GM12878 (cell line): Measurements from ENCODE around the gene PCDHGA1. TPM values are rescaled to one million over a fixed set of nuclear protein-coding genes. Genes with fewer than 3 reads are reported as not detected.
A peak's percentile ranks its signal among the peaks of the same experiment; 100 is the strongest.

Source experiments
- CBX3 ChIP-seq: fragments of 200-600 bp; sonication (generic); IDR thresholded peaks from 2 replicates; pipeline ENCODE4 v1.6.1; 2016; ENCODE audit warnings: low read depth, borderline replicate concordance
- DPF2 ChIP-seq: fragments of 450-650 bp; IDR thresholded peaks from 2 replicates; pipeline ENCODE4 v1.6.1; 2017; ENCODE audit warnings: mild to moderate bottlenecking
- ESRRA ChIP-seq: IDR thresholded peaks from 2 replicates; pipeline ENCODE4 v1.6.1; 2012; ENCODE audit warnings: mild to moderate bottlenecking, low read length, improper control_type of control experiment
- FOXM1 ChIP-seq: IDR thresholded peaks from 2 replicates; pipeline ENCODE4 v1.6.1; 2012; ENCODE audit warnings: low read depth, mild to moderate bottlenecking, inconsistent platforms, low read length, moderate library complexity
- MEF2B ChIP-seq: fragments of 450-650 bp; IDR thresholded peaks from 2 replicates; pipeline ENCODE4 v1.6.1; 2018; ENCODE audit warnings: mild to moderate bottlenecking, moderate library complexity; ENCODE audit not compliant: partially characterized antibody, poor library complexity, severe bottlenecking
- MTA2 ChIP-seq: fragments of 450-650 bp; IDR thresholded peaks from 2 replicates; pipeline ENCODE4 v1.6.1; 2016; ENCODE audit warnings: low read depth, mild to moderate bottlenecking, moderate library complexity
- MTA3 ChIP-seq: IDR thresholded peaks from 2 replicates; pipeline ENCODE4 v1.6.1; 2012; ENCODE audit warnings: low read length, inconsistent platforms, borderline replicate concordance
- MXI1 ChIP-seq: fragments of 150-350 bp; IDR thresholded peaks from 2 replicates; pipeline ENCODE4 v1.6.1; 2011; ENCODE audit warnings: low read depth, mild to moderate bottlenecking, inconsistent platforms, low read length, improper control_type of control experiment
- PML ChIP-seq: IDR thresholded peaks from 2 replicates; pipeline ENCODE4 v1.6.1; 2012; ENCODE audit warnings: low read length, inconsistent platforms
- RCOR1 ChIP-seq: conservative IDR thresholded peaks from 2 replicates; pipeline ENCODE4 v1.6.1; 2012; ENCODE audit warnings: low read depth, low read length, improper control_type of control experiment
- RELA ChIP-seq: fragments of 450-650 bp; IDR thresholded peaks from 2 replicates; pipeline ENCODE4 v1.8.0; 2014; ENCODE audit warnings: borderline replicate concordance; ENCODE audit not compliant: partially characterized antibody
- SREBF2 ChIP-seq: IDR thresholded peaks from 2 replicates; pipeline ENCODE4 v1.6.1; 2012; ENCODE audit warnings: mild to moderate bottlenecking, low read length
- STAT3 ChIP-seq: IDR thresholded peaks from 2 replicates; pipeline ENCODE4 v1.6.1; 2011; ENCODE audit warnings: low read depth, low read length, improper control_type of control experiment
- SUZ12 ChIP-seq: fragments of 200-600 bp; sonication (generic); IDR thresholded peaks from one replicate; pipeline ENCODE4 v1.6.1; 2018; ENCODE audit warnings: antibody characterized with exemption, mild to moderate bottlenecking; ENCODE audit not compliant: unreplicated experiment
- TBL1XR1 ChIP-seq: IDR thresholded peaks from 2 replicates; pipeline ENCODE4 v1.6.1; 2012; ENCODE audit warnings: low read depth, low read length, improper control_type of control experiment
- YY1 ChIP-seq: IDR thresholded peaks from 2 replicates; pipeline ENCODE4 v1.6.1; 2011; ENCODE audit warnings: low read depth, mild to moderate bottlenecking, low read length
- ZBTB33 ChIP-seq: fragments of 450-650 bp; IDR thresholded peaks from 2 replicates; pipeline ENCODE4 v1.6.1; 2017; ENCODE audit warnings: mild to moderate bottlenecking
- ZNF217 ChIP-seq: fragments of 450-650 bp; IDR thresholded peaks from 2 replicates; pipeline ENCODE4 v1.6.1; 2017; ENCODE audit warnings: antibody characterized with exemption, mild to moderate bottlenecking
- ZNF274 ChIP-seq: IDR thresholded peaks from one replicate; pipeline ENCODE4 v1.8.0; 2011; ENCODE audit not compliant: insufficient read length, insufficient read depth
- polyA plus RNA-seq, 11 experiments: library from polyadenylated mRNA; depleted of rRNA in 4 of 11; unstranded in 6 of 11; stranded (reverse) in 5 of 11; fragments of >200 nt; fragmentation: Nextera tagmentation in 4 of 11; fragmentation: Illumina TruSeq in 1 of 11; extraction: Ambion mirVana in 4 of 11; extraction: Trizol in 1 of 11; gene quantifications; 1 replicate in 1 of 11; 2 replicates in 10 of 11; pipeline versions ENCODE4 v1.2.1 to v1.2.3, GENCODE V29; 2011 to 2016; ENCODE audit warnings: inconsistent platforms in 2 of 11, missing spikeins in 2 of 11, low read depth in 1 of 11
- total RNA-seq, 4 experiments: library from RNA; depleted of rRNA in 3 of 4; stranded (reverse); fragments of >200 nt in 3 of 4; fragmentation: Illumina TruSeq in 1 of 4; extraction: Trizol in 1 of 4; gene quantifications; 2 replicates each; pipeline versions ENCODE4 v1.2.1 to v1.2.3, GENCODE V29; 2013 to 2021
- TF ChIP-seq, protein P1 (sequence below): IDR thresholded peaks from 2 replicates; pipeline ENCODE4 v1.6.1; 2012; ENCODE audit warnings: low read depth, low read length, improper control_type of control experiment
- TF ChIP-seq, protein P2 (sequence below): fragments of 450-650 bp; IDR thresholded peaks from 2 replicates; pipeline ENCODE4 v1.6.1; 2017; ENCODE audit warnings: antibody characterized with exemption, mild to moderate bottlenecking, moderate library complexity
- TF ChIP-seq, protein P3 (sequence below): fragments of 450-650 bp; IDR thresholded peaks from 2 replicates; pipeline ENCODE4 v1.6.1; 2017; ENCODE audit warnings: mild to moderate bottlenecking, moderate library complexity

PCDHGA1 gene
- total and polyA plus RNA-seq, 10 of the 15 experiments (the other 5 are each of a cell fraction or from before 2014, with no cell fraction given) = 0.02 to 0.51 (median 0.19) TPM; not detected in 3

- 0 out of 2 replicates have a peak, but pooled peaks have one; percentile 53 for TF ChIP-seq FOXM1
- no peak for TF ChIP-seq STAT3
- TF ChIP-seq RELA = peak; percentile 29
- no peak; the same call in 1 of the 2 replicates for TF ChIP-seq TBL1XR1
- TF ChIP-seq YY1 = peak; percentile 82
- TF ChIP-seq RCOR1 = no peak
- peak; percentile 92 for TF ChIP-seq MEF2B
- no peak for TF ChIP-seq SREBF2
- TF ChIP-seq DPF2 = peak; percentile 27; the same call in 1 of the 2 replicates
- TF ChIP-seq, protein P1, sequence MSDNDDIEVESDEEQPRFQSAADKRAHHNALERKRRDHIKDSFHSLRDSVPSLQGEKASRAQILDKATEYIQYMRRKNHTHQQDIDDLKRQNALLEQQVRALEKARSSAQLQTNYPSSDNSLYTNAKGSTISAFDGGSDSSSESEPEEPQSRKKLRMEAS = no peak
- TF ChIP-seq MXI1 = no peak
- no peak for TF ChIP-seq CBX3
- TF ChIP-seq MTA2 = peak; percentile 45; the same call in 1 of the 2 replicates
- TF ChIP-seq, protein P2, sequence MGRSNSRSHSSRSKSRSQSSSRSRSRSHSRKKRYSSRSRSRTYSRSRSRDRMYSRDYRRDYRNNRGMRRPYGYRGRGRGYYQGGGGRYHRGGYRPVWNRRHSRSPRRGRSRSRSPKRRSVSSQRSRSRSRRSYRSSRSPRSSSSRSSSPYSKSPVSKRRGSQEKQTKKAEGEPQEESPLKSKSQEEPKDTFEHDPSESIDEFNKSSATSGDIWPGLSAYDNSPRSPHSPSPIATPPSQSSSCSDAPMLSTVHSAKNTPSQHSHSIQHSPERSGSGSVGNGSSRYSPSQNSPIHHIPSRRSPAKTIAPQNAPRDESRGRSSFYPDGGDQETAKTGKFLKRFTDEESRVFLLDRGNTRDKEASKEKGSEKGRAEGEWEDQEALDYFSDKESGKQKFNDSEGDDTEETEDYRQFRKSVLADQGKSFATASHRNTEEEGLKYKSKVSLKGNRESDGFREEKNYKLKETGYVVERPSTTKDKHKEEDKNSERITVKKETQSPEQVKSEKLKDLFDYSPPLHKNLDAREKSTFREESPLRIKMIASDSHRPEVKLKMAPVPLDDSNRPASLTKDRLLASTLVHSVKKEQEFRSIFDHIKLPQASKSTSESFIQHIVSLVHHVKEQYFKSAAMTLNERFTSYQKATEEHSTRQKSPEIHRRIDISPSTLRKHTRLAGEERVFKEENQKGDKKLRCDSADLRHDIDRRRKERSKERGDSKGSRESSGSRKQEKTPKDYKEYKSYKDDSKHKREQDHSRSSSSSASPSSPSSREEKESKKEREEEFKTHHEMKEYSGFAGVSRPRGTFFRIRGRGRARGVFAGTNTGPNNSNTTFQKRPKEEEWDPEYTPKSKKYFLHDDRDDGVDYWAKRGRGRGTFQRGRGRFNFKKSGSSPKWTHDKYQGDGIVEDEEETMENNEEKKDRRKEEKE = no peak
- no peak for TF ChIP-seq ZNF217
- TF ChIP-seq, protein P3, sequence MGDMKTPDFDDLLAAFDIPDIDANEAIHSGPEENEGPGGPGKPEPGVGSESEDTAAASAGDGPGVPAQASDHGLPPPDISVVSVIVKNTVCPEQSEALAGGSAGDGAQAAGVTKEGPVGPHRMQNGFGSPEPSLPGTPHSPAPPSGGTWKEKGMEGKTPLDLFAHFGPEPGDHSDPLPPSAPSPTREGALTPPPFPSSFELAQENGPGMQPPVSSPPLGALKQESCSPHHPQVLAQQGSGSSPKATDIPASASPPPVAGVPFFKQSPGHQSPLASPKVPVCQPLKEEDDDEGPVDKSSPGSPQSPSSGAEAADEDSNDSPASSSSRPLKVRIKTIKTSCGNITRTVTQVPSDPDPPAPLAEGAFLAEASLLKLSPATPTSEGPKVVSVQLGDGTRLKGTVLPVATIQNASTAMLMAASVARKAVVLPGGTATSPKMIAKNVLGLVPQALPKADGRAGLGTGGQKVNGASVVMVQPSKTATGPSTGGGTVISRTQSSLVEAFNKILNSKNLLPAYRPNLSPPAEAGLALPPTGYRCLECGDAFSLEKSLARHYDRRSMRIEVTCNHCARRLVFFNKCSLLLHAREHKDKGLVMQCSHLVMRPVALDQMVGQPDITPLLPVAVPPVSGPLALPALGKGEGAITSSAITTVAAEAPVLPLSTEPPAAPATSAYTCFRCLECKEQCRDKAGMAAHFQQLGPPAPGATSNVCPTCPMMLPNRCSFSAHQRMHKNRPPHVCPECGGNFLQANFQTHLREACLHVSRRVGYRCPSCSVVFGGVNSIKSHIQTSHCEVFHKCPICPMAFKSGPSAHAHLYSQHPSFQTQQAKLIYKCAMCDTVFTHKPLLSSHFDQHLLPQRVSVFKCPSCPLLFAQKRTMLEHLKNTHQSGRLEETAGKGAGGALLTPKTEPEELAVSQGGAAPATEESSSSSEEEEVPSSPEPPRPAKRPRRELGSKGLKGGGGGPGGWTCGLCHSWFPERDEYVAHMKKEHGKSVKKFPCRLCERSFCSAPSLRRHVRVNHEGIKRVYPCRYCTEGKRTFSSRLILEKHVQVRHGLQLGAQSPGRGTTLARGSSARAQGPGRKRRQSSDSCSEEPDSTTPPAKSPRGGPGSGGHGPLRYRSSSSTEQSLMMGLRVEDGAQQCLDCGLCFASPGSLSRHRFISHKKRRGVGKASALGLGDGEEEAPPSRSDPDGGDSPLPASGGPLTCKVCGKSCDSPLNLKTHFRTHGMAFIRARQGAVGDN = no peak
- no peak for TF ChIP-seq ZBTB33
- no peak for TF ChIP-seq PML
- TF ChIP-seq SUZ12 = no peak
- no peak for TF ChIP-seq ZNF274
- no peak for TF ChIP-seq ESRRA
- TF ChIP-seq MTA3 = no peak
Observed at GRCh38 chr5:141524604-141525597, 194.6 kb downstream of the PCDHGA1 start (continued).
